NCI-H1694 treated with DMSO at 0.1 percent for 48 hours (cell line): ENCODE results near the gene FERMT2.

Experiments used
- DNase-seq: peaks from one replicate; lab custom pipeline; 2025; lab: John Stamatoyannopoulos, UW

Gene FERMT2

GRCh38 chr14:52824462-52824861 is 126.4 kb downstream of the FERMT2 start:
- no peak for DNase-seq

GRCh38 chr14:52821805-52822250 is 129.0 kb downstream of the FERMT2 start:
- DNase-seq, result no peak

- no peak for DNase-seq
Observed at GRCh38 chr14:52808101-52808500, 142.7 kb downstream of the FERMT2 start.
